Raji (cell line): ENCODE data around the gene MAP4K5.

Experiments
- POLR2A ChIP-seq: IDR thresholded peaks from 2 replicates; pipeline ENCODE4 v1.6.1; 2011; ENCODE audit warnings: low read depth, low read length, control low read depth; ENCODE audit not compliant: insufficient read depth

The MAP4K5 gene

GRCh38 chr14:50532502-50533240 is at the start of gene MAP4K5:
Gene MAP4K5, minus strand, starts transcription at chr14:50532569. Its CDS starts 520 bp downstream, at chr14:50532049.
- TF ChIP-seq POLR2A, result peak; percentile 61; the same call in 1 of the 2 replicates

- TF ChIP-seq POLR2A, result no peak
Observed at GRCh38 chr14:50578433-50578832, 46.1 kb upstream of the MAP4K5 start.

- no peak for TF ChIP-seq POLR2A
Observed at GRCh38 chr14:50577982-50578381, 45.6 kb upstream of the MAP4K5 start.

- no peak for TF ChIP-seq POLR2A
Observed at GRCh38 chr14:50575769-50576168, 43.4 kb upstream of the MAP4K5 start.

- TF ChIP-seq POLR2A, result no peak
Observed at GRCh38 chr14:50573862-50574261, 41.5 kb upstream of the MAP4K5 start.

GRCh38 chr14:50569714-50570274 is 37.4 kb upstream of the MAP4K5 start:
- TF ChIP-seq POLR2A, result no peak

- TF ChIP-seq POLR2A, result no peak
Observed at GRCh38 chr14:50562841-50563240, 30.5 kb upstream of the MAP4K5 start.

GRCh38 chr14:50560931-50561285 is 28.5 kb upstream of the MAP4K5 start:
- no peak for TF ChIP-seq POLR2A

GRCh38 chr14:50559990-50560930 is 27.9 kb upstream of the MAP4K5 start, which contains the start of gene ATL1:
Gene ATL1, plus strand, starts transcription at chr14:50560145. Its CDS starts 121 bp downstream, at chr14:50560266.
- TF ChIP-seq POLR2A, result no peak

GRCh38 chr14:50551877-50552276 is 19.5 kb upstream of the MAP4K5 start:
- TF ChIP-seq POLR2A, result no peak

- TF ChIP-seq POLR2A, result no peak
Observed at GRCh38 chr14:50550294-50550693, 17.9 kb upstream of the MAP4K5 start.

GRCh38 chr14:50545618-50546017 is 13.2 kb upstream of the MAP4K5 start:
- TF ChIP-seq POLR2A, result no peak

GRCh38 chr14:50544911-50545310 is 12.5 kb upstream of the MAP4K5 start:
- TF ChIP-seq POLR2A, result no peak

GRCh38 chr14:50542941-50543418 is 10.6 kb upstream of the MAP4K5 start:
- no peak for TF ChIP-seq POLR2A

GRCh38 chr14:50541159-50541567 is 8.8 kb upstream of the MAP4K5 start:
- no peak for TF ChIP-seq POLR2A
